GM18870 (cell line): ENCODE measurements around the gene ANXA1.
"Not testable (repeated sequence)": the region's sequence is repeated elsewhere in the genome, so short reads cannot be mapped to it uniquely, and the experiment has no call there.

Experiments
- ATAC-seq: cut with Tn5 transposase; IDR thresholded peaks from one replicate; pipeline ENCODE4 v1.9.1; 2021; ENCODE audit warnings: moderate library complexity; ENCODE audit not compliant: unreplicated experiment

Gene ANXA1

GRCh38 chr9:73165911-73166310 lies 14.2 kb downstream of the ANXA1 start:
- ATAC-seq: no peak

- ATAC-seq: no peak
These were observed 14.8 kb downstream of the ANXA1 start for GRCh38 chr9:73166468-73166867.

- ATAC-seq: no peak
These were observed 15.9 kb downstream of the ANXA1 start for GRCh38 chr9:73167614-73168013.

- no peak for ATAC-seq
These were observed 16.8 kb downstream of the ANXA1 start for GRCh38 chr9:73168298-73168934.

GRCh38 chr9:73170185-73170957 lies 18.7 kb downstream of the ANXA1 start:
- ATAC-seq: no peak

- no peak for ATAC-seq
These were observed 21.2 kb downstream of the ANXA1 start for GRCh38 chr9:73172901-73173215.

- ATAC-seq: no peak
These were observed 22.1 kb downstream of the ANXA1 start for GRCh38 chr9:73173557-73174329.

- ATAC-seq: no peak
These were observed 22.8 kb downstream of the ANXA1 start for GRCh38 chr9:73174330-73174980.

- no peak for ATAC-seq
These were observed 24.8 kb downstream of the ANXA1 start for GRCh38 chr9:73176450-73176875.

GRCh38 chr9:73178044-73178443 lies 26.4 kb downstream of the ANXA1 start:
- ATAC-seq: no peak

GRCh38 chr9:73179589-73179988 lies 27.9 kb downstream of the ANXA1 start:
- ATAC-seq: no peak

- no peak for ATAC-seq
These were observed 28.7 kb downstream of the ANXA1 start for GRCh38 chr9:73180403-73180802.

GRCh38 chr9:73182928-73183327 lies 31.3 kb downstream of the ANXA1 start:
- ATAC-seq: no peak

GRCh38 chr9:73183428-73183827 lies 31.8 kb downstream of the ANXA1 start:
- no peak for ATAC-seq

- no peak for ATAC-seq
These were observed 32.5 kb downstream of the ANXA1 start for GRCh38 chr9:73183917-73184861.

GRCh38 chr9:73191109-73191508 lies 39.4 kb downstream of the ANXA1 start:
- ATAC-seq: not testable (repeated sequence)

GRCh38 chr9:73194284-73194683 lies 42.6 kb downstream of the ANXA1 start:
- ATAC-seq: no peak

GRCh38 chr9:73199448-73199847 lies 47.8 kb downstream of the ANXA1 start:
- no peak for ATAC-seq

GRCh38 chr9:73199886-73200285 lies 48.2 kb downstream of the ANXA1 start:
- no peak for ATAC-seq

GRCh38 chr9:73200694-73201452 lies 49.2 kb downstream of the ANXA1 start:
- no peak for ATAC-seq
